B cell (primary cell): ENCODE results near the gene CENPA. TPM values are rescaled to one million over a fixed set of nuclear protein-coding genes. Genes with fewer than 3 reads are reported as not detected.

Experiments used
- ATAC-seq: fragments of 200-7000 bp; cut with Tn5 transposase; one replicate; pipeline ENCODE4 v1.10.0; 2021; ENCODE audit warnings: low read depth, mild to moderate bottlenecking, moderate number of reproducible peaks, moderate library complexity
- CTCF ChIA-PET: fragments of 350-600 bp; sonication (Branson Sonifier 250); formaldehyde crosslinking; loops from one replicate; lab custom pipeline; 2021; ENCODE audit warnings: antibody characterized with exemption, inconsistent platforms; lab: Charles Lee
- POLR2A ChIA-PET: fragments of 350-600 bp; sonication (Branson Sonifier 250); formaldehyde crosslinking; loops from one replicate; lab custom pipeline; 2021; ENCODE audit warnings: antibody characterized with exemption; lab: Charles Lee
- DNase-seq: peaks from one replicate; pipeline ENCODE4 v3.0.0; 2013
- H2AFZ ChIP-seq: 2 replicates; pipeline ENCODE4 v1.6.1; 2012; ENCODE audit warnings: mild to moderate bottlenecking, low read depth, low read length; ENCODE audit not compliant: insufficient read depth, poor library complexity, severe bottlenecking
- H3K27ac ChIP-seq, 2 donors: 1 replicate in 1 of 2; 2 replicates in 1 of 2; pipeline ENCODE4 v1.5.1; 2012 to 2013; ENCODE audit warnings: low read length in 2 of 2, mild to moderate bottlenecking in 2 of 2, moderate library complexity in 1 of 2
- H3K27me3 ChIP-seq, 4 experiments: fragments of 200-600 bp in 1 of 4; sonication (generic) in 1 of 4; replicated peaks in 1 of 4; 1 replicate in 2 of 4; 2 replicates in 2 of 4; pipeline versions ENCODE4 v1.6.1 to v1.7.0; 2013 to 2016; ENCODE audit warnings: low read length in 3 of 4, mild to moderate bottlenecking in 2 of 4, mixed read lengths in 1 of 4, moderate library complexity in 1 of 4; ENCODE audit not compliant: insufficient read depth in 4 of 4, control insufficient read depth in 3 of 4; ENCODE audit errors: control extremely low read depth in 1 of 4
- H3K36me3 ChIP-seq, 2 experiments: replicated peaks in 1 of 2; 1 replicate in 1 of 2; 2 replicates in 1 of 2; pipeline versions ENCODE4 v1.6.1 to v1.7.1; 2013; ENCODE audit warnings: low read length in 1 of 2; ENCODE audit not compliant: insufficient read depth in 2 of 2, control insufficient read depth in 1 of 2; ENCODE audit errors: control extremely low read depth in 1 of 2, extremely low read depth in 1 of 2
- H3K4me1 ChIP-seq, 2 donors: fragments of 200-600 bp in 1 of 2; sonication (generic) in 1 of 2; 1 replicate in 1 of 2; 2 replicates in 1 of 2; pipeline versions ENCODE4 v1.5.1 to v1.6.1; 2013 to 2017; ENCODE audit warnings: low read length in 2 of 2; ENCODE audit not compliant: control insufficient read depth in 2 of 2, insufficient read depth in 2 of 2
- H3K4me2 ChIP-seq: replicated peaks from 2 replicates; pipeline ENCODE3; 2012; ENCODE audit warnings: mild to moderate bottlenecking, low read depth, low read length; ENCODE audit not compliant: poor library complexity, severe bottlenecking
- H3K4me3 ChIP-seq, 5 experiments: fragments of 200-600 bp in 1 of 5; sonication (generic) in 1 of 5; 1 replicate in 3 of 5; 2 replicates in 2 of 5; pipeline versions ENCODE4 v1.5.1 to v1.7.0; 2011 to 2016; ENCODE audit warnings: low read length in 4 of 5, mild to moderate bottlenecking in 4 of 5, low read depth in 2 of 5, control low read depth in 1 of 5, moderate library complexity in 1 of 5; ENCODE audit not compliant: insufficient read depth in 1 of 5; ENCODE audit errors: control extremely low read depth in 1 of 5, extremely low read depth in 1 of 5
- H3K79me2 ChIP-seq: fragments of 200-600 bp; sonication (generic); one replicate; pipeline ENCODE4 v1.6.0; 2016; ENCODE audit warnings: low read length; ENCODE audit not compliant: control insufficient read depth, insufficient read depth
- H3K9ac ChIP-seq: fragments of 200-600 bp; sonication (generic); 2 replicates; pipeline ENCODE4 v1.6.1; 2017; ENCODE audit warnings: mild to moderate bottlenecking, low read length, moderate library complexity
- H3K9me3 ChIP-seq, 3 donors: one replicate each; pipeline versions ENCODE4 v1.6.1 to v1.7.1; 2013; ENCODE audit warnings: low read length in 2 of 3; ENCODE audit not compliant: control insufficient read depth in 2 of 3, insufficient read depth in 1 of 3; ENCODE audit errors: control extremely low read depth in 1 of 3
- H4K20me1 ChIP-seq: 2 replicates; pipeline ENCODE4 v1.6.0; 2012; ENCODE audit warnings: mild to moderate bottlenecking, low read length; ENCODE audit not compliant: insufficient read depth, control insufficient read depth, poor library complexity, severe bottlenecking
- H3K27ac Mint-ChIP-seq: one replicate; pipeline ENCODE4 v1.8.0; 2021; ENCODE audit warnings: mixed read lengths
- H3K27me3 Mint-ChIP-seq: one replicate; pipeline ENCODE4 v1.8.0; 2021; ENCODE audit warnings: mixed read lengths
- H3K4me1 Mint-ChIP-seq: one replicate; pipeline ENCODE4 v1.8.0; 2021; ENCODE audit warnings: mixed read lengths
- H3K4me3 Mint-ChIP-seq: one replicate; pipeline ENCODE4 v1.8.0; 2021; ENCODE audit warnings: mixed read lengths
- H3K9me3 Mint-ChIP-seq: one replicate; pipeline ENCODE4 v1.8.0; 2022; ENCODE audit warnings: mixed read lengths; ENCODE audit not compliant: insufficient read depth
- CTCF ChIP-seq: fragments of 200-600 bp; IDR thresholded peaks from one replicate; pipeline ENCODE4 v1.8.0; 2022; ENCODE audit warnings: antibody characterized with exemption, mild to moderate bottlenecking
- EZH2 ChIP-seq: IDR thresholded peaks from 2 replicates; pipeline ENCODE4 v1.6.1; 2012; ENCODE audit warnings: borderline replicate concordance, low read depth, mild to moderate bottlenecking, moderate library complexity, low read length; ENCODE audit not compliant: insufficient read depth, poor library complexity, severe bottlenecking
- WGBS: methylation state at CpG from one replicate; pipeline ENCODE4 v1.1.5; 2013; ENCODE audit warnings: missing lambda C conversion rate; ENCODE audit not compliant: insufficient coverage; 5-methylcytosine and 5-hydroxymethylcytosine counted together
- intact Hi-C: fragments of 100-400 bp; cut with micrococcal nuclease; formaldehyde crosslinking; loops from one replicate; pipeline ENCODE4 v1.10.0; 2022
- polyA plus RNA-seq: library from polyadenylated mRNA; depleted of rRNA; stranded (reverse); fragments of >200 nt; gene quantifications from 2 replicates; pipeline ENCODE4 v1.2.3, GENCODE V29; 2012
- total RNA-seq, 2 donors: library from RNA; stranded (reverse); fragments of 120-200 nt in 1 of 2; gene quantifications; 1 replicate in 1 of 2; 2 replicates in 1 of 2; pipeline versions ENCODE4 v1.2.3 to v1.2.4, GENCODE V29; 2013 to 2022

The CENPA gene
- total and polyA plus RNA-seq, 2 donors (not counting 1 experiment from before 2014, with no cell fraction given): 0.10 TPM; not detected in 1

GRCh38 chr2:26784570-26785234 is 1.2 kb upstream of the CENPA start:
- H3K36me3 ChIP-seq: peaks cover 3 to 10% of the 10 kb centered on the region in 2 experiments
- no peaks in the 10 kb centered on the region for H3K27me3 ChIP-seq
- POLR2A ChIA-PET: no interaction called here
- TF ChIP-seq CTCF (no peak), EZH2 (no peak)
- DNase-seq (no peak), ATAC-seq (no peak)
- CTCF ChIA-PET: no interaction called here
- H3K79me2 ChIP-seq: peaks cover 4% of the 10 kb centered on the region
- no peak overlapping the region for H3K27ac ChIP-seq
- 98% methylated on average over 16 of the region's 19 CpGs for WGBS
- peak overlapping the region; percentile 86 for H2AFZ ChIP-seq
- intact Hi-C loops: loop anchor here (1.0 to 10.0 kb wide), 8 partner anchors 20 to 1810 kb away; partner anchors contain the start of genes ASXL2, ATRAID, BABAM2 and DNAJC27
- H3K27me3 Mint-ChIP-seq: peaks cover 3% of the 10 kb centered on the region
- peak overlapping the region in 2 of 5 experiments; percentile 53 to 78 for H3K4me3 ChIP-seq
- no peaks in the 10 kb centered on the region for H3K9me3 Mint-ChIP-seq
- H3K4me1 ChIP-seq: peaks cover 8 to 14% of the 10 kb centered on the region in 2 donors
- H3K4me3 Mint-ChIP-seq: peak overlapping the region; percentile 93
- peaks cover 13% of the 10 kb centered on the region for H3K4me1 Mint-ChIP-seq
- no peaks in the 10 kb centered on the region for H4K20me1 ChIP-seq
- H3K9me3 ChIP-seq: no peaks in the 10 kb centered on the region
- H3K9ac ChIP-seq: no peak overlapping the region
- H3K4me2 ChIP-seq: peak overlapping the region; percentile 93
- no peak overlapping the region for H3K27ac Mint-ChIP-seq
